ENCODE results near the gene CENPO. TPM values are rescaled to one million over a fixed set of nuclear protein-coding genes. Genes with fewer than 3 reads are reported as not detected.

The CENPO gene
- total RNA-seq, 1 experiment from 2014 or later = 54.8 TPM

GRCh38 chr2:24830786-24831185 is 37.6 kb downstream of the CENPO start:
- Mint-ChIP-seq H3K4me1 (ENCODE audit: low read depth, unreplicated experiment) (peaks cover 8% of the 10 kb centered on the region), H3K27ac (ENCODE audit: unreplicated experiment) (no peak overlapping the region), H3K9me3 (ENCODE audit: unreplicated experiment) (no peaks in the 10 kb centered on the region), H3K36me3 (ENCODE audit: insufficient read depth, unreplicated experiment) (peaks cover 52% of the 10 kb centered on the region), H3K4me3 (ENCODE audit: unreplicated experiment) (no peak overlapping the region), H3K27me3 (ENCODE audit: insufficient read depth, unreplicated experiment) (no peaks in the 10 kb centered on the region)
- Histone ChIP-seq H3K36me3 (ENCODE audit: control insufficient read depth, insufficient read depth, low read length) (no peaks in the 10 kb centered on the region), H3K27me3 (replicated peaks; ENCODE audit: control insufficient read depth, insufficient read depth, low read length) (no peaks in the 10 kb centered on the region), H3K9me3 (no peaks in the 10 kb centered on the region), H3K4me3 (ENCODE audit: low read depth, low read length) (no peak overlapping the region), H3K4me1 (no peaks in the 10 kb centered on the region)
- DNase-seq = peak in 1 of 2 experiments; percentile 23
- POLR2A ChIA-PET = interaction anchor here (0.5 kb wide), 1 partner anchor 211 kb away, joined by 3 read pairs; no protein-coding TSS in a partner anchor
- intact Hi-C loops (cut with micrococcal nuclease; ENCODE audit: unreplicated experiment) = no loop called here
- BruUV-seq (replicated peaks) = no TSS peak
- CTCF ChIA-PET = interaction anchor here (0.9 to 1.5 kb wide), 5 partner anchors 38 to 412 kb away, joined by 3 to 11 read pairs (median 4); partner anchors contain the start of genes ADCY3, CENPO and PTRHD1
- no peak for TF ChIP-seq CTCF (IDR thresholded peaks at IDR 0.05; ENCODE audit: insufficient read depth in 1 of 2, low read depth in 1 of 2, low read length in 1 of 2, severe bottlenecking in 1 of 2, unreplicated experiment in 1 of 2)

- H3K4me1 ChIP-seq = no peaks in the 10 kb centered on the region
- no peak overlapping the region for H3K27ac Mint-ChIP-seq (ENCODE audit: unreplicated experiment)
- intact Hi-C loops (cut with micrococcal nuclease; ENCODE audit: unreplicated experiment) = no loop called here
- peak in 1 of 2 experiments; percentile 21 for DNase-seq
- no peaks in the 10 kb centered on the region for H3K9me3 Mint-ChIP-seq (ENCODE audit: unreplicated experiment)
- peaks cover 8% of the 10 kb centered on the region for H3K4me1 Mint-ChIP-seq (ENCODE audit: low read depth, unreplicated experiment)
- no peak for TF ChIP-seq CTCF (IDR thresholded peaks at IDR 0.05; ENCODE audit: insufficient read depth in 1 of 2, low read depth in 1 of 2, low read length in 1 of 2, severe bottlenecking in 1 of 2, unreplicated experiment in 1 of 2)
- no peak overlapping the region for H3K4me3 Mint-ChIP-seq (ENCODE audit: unreplicated experiment)
- ChIA-PET POLR2A (interaction anchor here (0.5 kb wide), 1 partner anchor 210 kb away, joined by 3 read pairs; no protein-coding TSS in a partner anchor), CTCF (interaction anchor here (1.5 kb wide), 1 partner anchor 298 kb away, joined by 11 read pairs; no protein-coding TSS in a partner anchor)
- peaks cover 45% of the 10 kb centered on the region for H3K36me3 Mint-ChIP-seq (ENCODE audit: insufficient read depth, unreplicated experiment)
- H3K9me3 ChIP-seq = no peaks in the 10 kb centered on the region
- no peaks in the 10 kb centered on the region for H3K27me3 Mint-ChIP-seq (ENCODE audit: insufficient read depth, unreplicated experiment)
- BruUV-seq (replicated peaks) = no TSS peak
- H3K36me3 ChIP-seq (ENCODE audit: control insufficient read depth, insufficient read depth, low read length) = no peaks in the 10 kb centered on the region
- H3K4me3 ChIP-seq (ENCODE audit: low read depth, low read length) = no peak overlapping the region
- no peaks in the 10 kb centered on the region for H3K27me3 ChIP-seq (replicated peaks; ENCODE audit: control insufficient read depth, insufficient read depth, low read length)
Measured at GRCh38 chr2:24831221-24832072, 38.2 kb downstream of the CENPO start.

- Histone ChIP-seq H3K4me1 (no peaks in the 10 kb centered on the region), H3K27me3 (replicated peaks; ENCODE audit: control insufficient read depth, insufficient read depth, low read length) (no peaks in the 10 kb centered on the region), H3K4me3 (ENCODE audit: low read depth, low read length) (no peak overlapping the region), H3K9me3 (no peaks in the 10 kb centered on the region), H3K36me3 (ENCODE audit: control insufficient read depth, insufficient read depth, low read length) (no peaks in the 10 kb centered on the region)
- H3K27ac Mint-ChIP-seq (ENCODE audit: unreplicated experiment) = no peak overlapping the region
- no peak for TF ChIP-seq CTCF (IDR thresholded peaks at IDR 0.05; ENCODE audit: insufficient read depth in 1 of 2, low read depth in 1 of 2, low read length in 1 of 2, severe bottlenecking in 1 of 2, unreplicated experiment in 1 of 2)
- CTCF ChIA-PET = no interaction called here
- peaks cover 8% of the 10 kb centered on the region for H3K4me1 Mint-ChIP-seq (ENCODE audit: low read depth, unreplicated experiment)
- peak in 1 of 2 experiments; percentile 30 for DNase-seq
- intact Hi-C loops (cut with micrococcal nuclease; ENCODE audit: unreplicated experiment) = no loop called here
- POLR2A ChIA-PET = no interaction called here
- H3K9me3 Mint-ChIP-seq (ENCODE audit: unreplicated experiment) = no peaks in the 10 kb centered on the region
- peaks cover 43% of the 10 kb centered on the region for H3K36me3 Mint-ChIP-seq (ENCODE audit: insufficient read depth, unreplicated experiment)
- H3K27me3 Mint-ChIP-seq (ENCODE audit: insufficient read depth, unreplicated experiment) = no peaks in the 10 kb centered on the region
- no TSS peak for BruUV-seq (replicated peaks)
- no peak overlapping the region for H3K4me3 Mint-ChIP-seq (ENCODE audit: unreplicated experiment)
Measured at GRCh38 chr2:24832073-24832461, 38.8 kb downstream of the CENPO start.

Data from Caco-2 (cell line).